Middle frontal gyrus (tissue), 1 donor: Measurements from ENCODE around the gene LCNL1.

ENCODE experiments used
- DNase-seq: peaks from one replicate; pipeline ENCODE4 v3.0.0-alpha.2; 2015; ENCODE audit warnings: low spot score; ENCODE audit errors: extremely low spot score

The LCNL1 gene

GRCh38 chr9:136958898-136959850, 23.6 kb upstream of the LCNL1 start:
- DNase-seq = no peak

DNA sequence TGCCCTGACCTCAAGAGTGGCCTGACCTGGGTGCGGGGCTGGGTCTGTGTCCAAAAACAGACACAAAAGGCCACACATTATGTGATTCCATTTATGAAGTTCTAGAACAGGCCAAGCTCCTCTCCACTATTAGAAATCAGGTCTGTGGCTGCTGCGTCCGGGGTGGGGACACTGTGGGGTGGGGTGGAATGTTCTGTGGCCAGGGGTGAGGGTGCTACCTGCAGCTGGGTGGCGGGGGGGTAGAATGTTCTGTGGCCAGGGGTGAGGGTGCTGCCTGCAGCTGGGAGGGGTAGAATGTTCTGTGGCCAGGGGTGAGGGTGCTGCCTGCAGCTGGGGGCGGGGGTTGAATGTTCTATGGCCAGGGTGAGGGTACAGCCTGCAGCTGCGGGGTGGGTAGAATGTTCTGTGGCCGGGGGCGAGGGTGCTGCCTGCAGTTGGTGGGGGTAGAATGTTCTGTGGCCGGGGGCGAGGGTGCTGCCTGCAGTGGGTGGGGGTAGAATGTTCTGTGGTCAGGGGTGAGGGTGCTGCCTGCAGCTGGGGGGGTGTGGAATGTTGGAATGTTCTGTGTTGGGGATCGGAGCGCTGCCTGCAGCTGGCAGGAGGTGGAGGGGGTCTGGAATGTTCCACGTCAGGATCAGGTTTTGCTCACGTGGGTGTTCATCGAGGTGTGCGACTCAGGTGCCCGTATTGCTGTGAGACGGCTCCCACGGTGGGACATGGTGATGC, 22.4 kb upstream of the LCNL1 start:
- DNase-seq = no peak

- DNase-seq = no peak
Observed at GRCh38 chr9:136960938-136961275, 21.9 kb upstream of the LCNL1 start.

- DNase-seq = no peak
Observed at GRCh38 chr9:136961279-136962065, 21.3 kb upstream of the LCNL1 start.

- DNase-seq = no peak
Observed at GRCh38 chr9:136962163-136962562, 20.6 kb upstream of the LCNL1 start.

- DNase-seq = no peak
Observed at GRCh38 chr9:136962701-136963248, 20.0 kb upstream of the LCNL1 start.

DNA sequence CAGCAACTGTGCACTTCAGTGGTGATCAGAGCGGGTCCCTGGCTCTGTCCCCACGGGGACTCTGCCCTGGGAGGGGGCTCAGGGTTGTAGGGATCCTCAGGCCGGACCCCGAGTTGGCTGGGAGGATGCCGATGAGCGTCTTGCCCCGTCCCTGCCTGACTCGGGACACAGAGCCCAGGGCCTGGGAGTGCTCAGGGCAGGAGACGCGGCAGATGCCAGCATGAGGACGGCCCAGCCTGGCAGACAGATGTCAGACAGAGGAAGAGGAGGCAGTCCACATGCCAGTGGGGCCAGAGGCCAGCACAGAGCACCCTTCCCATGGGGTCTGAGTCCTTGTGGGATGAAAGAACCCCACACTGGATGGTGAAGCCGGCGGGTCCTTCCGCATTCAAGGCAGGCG, 19.5 kb upstream of the LCNL1 start:
- DNase-seq = no peak

GRCh38 chr9:136963751-136964150, 19.0 kb upstream of the LCNL1 start:
- DNase-seq = no peak

DNA sequence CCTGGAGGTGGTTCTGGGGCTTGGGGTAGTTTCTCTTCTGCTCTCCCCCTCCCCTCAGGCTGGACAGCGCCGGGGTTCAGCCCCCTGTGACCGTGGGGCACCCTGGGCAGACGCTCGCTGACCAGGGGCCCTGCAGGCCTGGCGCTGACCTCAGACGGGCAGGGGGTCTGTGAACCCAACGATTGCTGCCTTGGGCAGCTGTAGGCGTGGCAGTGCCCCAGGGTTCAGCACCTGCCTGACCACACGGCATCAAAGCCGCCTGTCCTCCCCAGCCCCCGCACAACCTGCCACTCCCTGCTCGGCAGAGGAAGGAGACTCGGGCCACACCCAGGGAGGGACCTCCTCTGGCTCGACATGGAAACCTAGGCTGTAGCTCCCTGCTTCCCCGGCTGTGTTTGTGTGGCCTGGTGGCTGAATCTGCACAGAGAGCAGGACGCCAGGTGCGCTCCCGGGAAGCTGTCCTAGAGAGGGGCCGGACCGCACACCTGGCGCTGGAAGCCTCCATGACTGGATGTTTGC, 18.6 kb upstream of the LCNL1 start:
- no peak for DNase-seq

- no peak for DNase-seq
Observed at GRCh38 chr9:136964833-136965422, 17.9 kb upstream of the LCNL1 start.

DNA sequence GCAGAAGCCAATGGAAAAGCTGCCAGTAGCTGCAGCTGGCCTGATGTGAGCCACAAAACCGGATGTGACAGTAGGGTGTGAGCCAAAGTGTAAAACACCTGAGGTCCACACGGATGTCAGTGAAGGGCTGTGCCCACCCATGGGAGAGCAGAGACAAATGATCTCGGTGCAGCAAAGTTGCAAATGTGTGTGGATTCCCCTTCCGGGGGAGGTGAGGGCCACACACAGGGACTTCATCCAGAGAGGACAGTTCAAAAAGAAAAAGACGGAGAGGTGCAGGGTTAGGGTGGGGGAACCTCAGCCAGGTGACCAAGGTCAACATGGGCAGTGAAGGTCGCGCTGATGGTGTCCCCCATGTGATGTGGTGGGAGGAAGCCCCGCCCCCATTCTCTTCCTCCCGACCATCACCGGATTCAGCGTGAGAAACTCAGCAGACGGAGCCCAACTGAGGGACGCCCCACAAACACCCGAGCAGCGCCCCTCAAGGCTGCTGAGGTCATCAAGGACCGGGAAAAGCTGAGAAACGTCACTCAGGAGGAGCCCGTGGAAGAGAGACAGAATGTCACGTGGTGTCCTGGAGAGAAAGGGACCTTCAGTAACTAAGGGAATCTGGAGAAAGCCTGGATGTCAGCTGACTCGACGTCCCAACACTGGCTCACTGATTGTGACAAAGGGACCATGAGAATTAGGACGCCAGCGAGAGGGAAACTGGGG, 16.9 kb upstream of the LCNL1 start:
- DNase-seq = peak; percentile 46

GRCh38 chr9:136968333-136969127, 14.3 kb upstream of the LCNL1 start:
- DNase-seq = no peak

GRCh38 chr9:136969150-136969549, 13.6 kb upstream of the LCNL1 start:
- no peak for DNase-seq

- DNase-seq = no peak
Observed at GRCh38 chr9:136969774-136970173, 13.0 kb upstream of the LCNL1 start.

- no peak for DNase-seq
Observed at GRCh38 chr9:136970361-136970760, 12.4 kb upstream of the LCNL1 start.

- no peak for DNase-seq
Observed at GRCh38 chr9:136971746-136972145, 11.0 kb upstream of the LCNL1 start.

DNA sequence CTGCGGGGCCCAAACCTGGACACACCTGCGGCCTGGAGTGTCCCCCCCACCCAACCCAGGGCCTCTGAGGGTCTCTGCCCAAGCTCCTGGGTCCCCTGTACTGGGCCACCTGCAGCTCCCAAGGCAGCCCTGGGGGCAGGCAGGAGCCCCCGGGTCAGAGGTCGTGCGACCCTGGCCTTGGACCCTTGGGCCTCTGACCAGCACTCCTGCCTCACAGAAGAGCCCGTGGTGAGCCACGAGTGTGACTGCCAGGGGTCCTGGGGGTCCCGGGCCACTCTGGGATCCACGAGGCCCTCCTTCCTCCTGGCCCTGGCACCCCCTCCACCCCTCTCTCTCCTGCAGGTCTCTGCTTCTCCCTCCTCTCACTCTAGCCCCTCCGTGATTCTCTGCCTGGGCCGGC, 10.5 kb upstream of the LCNL1 start:
- no peak for DNase-seq

GRCh38 chr9:136972743-136973142, 10.1 kb upstream of the LCNL1 start:
- no peak for DNase-seq
